Epidermal melanocyte (primary cell): Measurements from ENCODE around the gene IFNL4.
"Not testable (repeated sequence)": the region's sequence is repeated elsewhere in the genome, so short reads cannot be mapped to it uniquely, and the experiment has no call there.

Experiments
- DNase-seq: peaks from one replicate; pipeline ENCODE4 v3.0.0; 2011; ENCODE audit warnings: low spot score; ENCODE audit not compliant: insufficient read length

The IFNL4 gene

DNA sequence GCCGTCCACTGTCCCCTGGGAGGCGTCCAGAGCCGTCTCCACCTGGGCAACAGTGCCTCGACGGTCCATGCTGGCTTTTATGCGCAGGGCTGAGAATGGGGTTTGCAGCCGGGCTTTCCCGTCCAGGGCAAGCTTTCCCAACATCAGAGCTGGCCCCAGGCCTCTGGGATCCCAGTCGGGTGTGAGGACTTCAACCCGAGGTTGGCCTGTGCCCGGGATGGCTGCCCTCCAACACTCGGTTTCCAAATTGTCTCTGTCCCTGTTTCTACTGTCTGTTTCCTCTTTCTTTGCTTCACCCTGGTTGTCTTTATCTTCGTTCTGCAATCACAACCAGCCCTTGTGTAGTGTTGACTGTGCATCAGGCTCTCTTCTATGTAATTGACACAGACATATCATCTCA, at the start of gene IFNL4:
IFNL4 (minus strand) TSS at position 51 of the 400 bp plus-strand sequence.
- DNase-seq = no peak

DNA sequence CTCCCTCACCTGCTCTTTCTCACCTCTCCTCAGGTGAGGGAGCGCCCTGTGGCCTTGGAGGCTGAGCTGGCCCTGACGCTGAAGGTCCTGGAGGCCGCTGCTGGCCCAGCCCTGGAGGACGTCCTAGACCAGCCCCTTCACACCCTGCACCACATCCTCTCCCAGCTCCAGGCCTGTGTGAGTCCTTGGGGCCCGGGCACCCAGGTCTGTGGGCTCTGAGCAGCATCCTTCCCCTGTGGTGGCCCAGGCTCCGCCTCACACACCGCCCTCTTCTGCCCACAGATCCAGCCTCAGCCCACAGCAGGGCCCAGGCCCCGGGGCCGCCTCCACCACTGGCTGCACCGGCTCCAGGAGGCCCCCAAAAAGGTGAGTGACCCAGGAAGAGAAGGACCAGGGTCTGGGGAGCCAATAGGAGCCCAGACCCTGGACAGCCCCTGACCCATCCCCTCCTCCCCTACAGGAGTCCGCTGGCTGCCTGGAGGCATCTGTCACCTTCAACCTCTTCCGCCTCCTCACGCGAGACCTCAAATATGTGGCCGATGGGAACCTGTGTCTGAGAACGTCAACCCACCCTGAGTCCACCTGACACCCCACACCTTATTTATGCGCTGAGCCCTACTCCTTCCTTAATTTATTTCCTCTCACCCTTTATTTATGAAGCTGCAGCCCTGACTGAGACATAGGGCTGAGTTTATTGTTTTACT, 49.4 kb upstream of the IFNL4 start:
- no peak for DNase-seq

DNA sequence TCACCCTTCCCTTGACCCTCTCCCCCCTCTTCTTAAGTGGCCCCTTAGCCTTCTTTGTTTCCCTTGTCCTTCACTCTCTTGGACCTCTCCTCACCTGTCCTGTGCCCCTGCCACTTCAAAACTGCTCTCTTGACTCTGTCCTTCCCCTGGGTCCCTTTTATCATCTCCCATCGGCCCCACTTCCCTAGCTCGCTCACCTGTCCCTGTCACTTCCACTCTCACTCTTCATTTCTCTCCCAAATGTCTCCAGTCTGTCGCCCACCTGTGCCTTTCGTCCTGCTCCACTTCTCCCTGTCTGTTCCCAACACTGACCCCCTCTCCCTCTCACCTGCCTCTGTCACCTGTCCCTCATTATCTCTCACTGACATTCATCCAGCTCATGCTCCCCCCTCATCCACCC, 48.2 kb upstream of the IFNL4 start:
- no peak for DNase-seq

DNA sequence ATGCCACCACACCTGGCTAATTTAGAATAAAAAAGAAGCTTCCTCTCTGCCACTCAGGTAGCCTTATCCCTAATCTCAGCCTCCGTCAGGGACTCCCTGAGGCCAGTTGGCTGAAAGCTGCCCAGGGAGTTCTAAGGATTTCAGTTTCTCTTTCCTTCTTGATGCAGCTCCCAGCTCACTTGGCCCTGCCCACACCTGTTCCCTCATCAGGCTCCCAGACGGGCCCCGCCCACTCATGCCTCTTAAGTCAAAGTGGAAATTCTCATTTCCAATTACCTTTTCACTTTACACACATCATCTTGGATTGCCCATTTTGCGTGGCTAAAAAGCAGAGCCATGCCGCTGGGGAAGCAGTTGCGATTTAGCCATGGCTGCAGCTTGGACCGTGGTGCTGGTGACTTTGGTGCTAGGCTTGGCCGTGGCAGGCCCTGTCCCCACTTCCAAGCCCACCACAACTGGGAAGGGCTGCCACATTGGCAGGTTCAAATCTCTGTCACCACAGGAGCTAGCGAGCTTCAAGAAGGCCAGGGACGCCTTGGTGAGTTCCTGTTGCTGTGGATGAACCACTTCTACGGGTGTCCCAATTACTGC, 47.5 kb upstream of the IFNL4 start, which contains the start of gene IFNL1:
IFNL1 (plus strand) TSS at position 353 of the 591 bp plus-strand sequence; CDS start at position 368, 15 bp downstream.
- no peak for DNase-seq

DNA sequence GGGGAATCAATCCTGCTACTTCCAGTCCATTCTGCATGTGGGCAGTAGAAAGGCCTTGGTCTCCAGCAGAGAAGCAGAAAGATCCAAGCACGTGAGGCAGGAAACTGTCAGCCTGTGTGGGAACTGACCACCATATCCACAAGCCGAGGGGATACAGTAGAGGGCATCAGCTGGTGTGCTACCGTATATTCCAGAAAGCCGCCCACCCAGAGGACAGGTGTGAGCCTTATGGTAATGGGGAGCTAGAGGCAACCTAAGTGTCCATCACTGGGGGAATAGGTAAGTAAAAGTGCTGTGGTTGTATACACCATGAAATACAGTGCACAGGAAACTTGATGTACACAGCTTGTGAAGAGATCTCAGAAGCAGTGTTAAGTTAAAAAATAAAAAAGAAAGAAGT, 44.7 kb upstream of the IFNL4 start:
- DNase-seq = no peak

DNA sequence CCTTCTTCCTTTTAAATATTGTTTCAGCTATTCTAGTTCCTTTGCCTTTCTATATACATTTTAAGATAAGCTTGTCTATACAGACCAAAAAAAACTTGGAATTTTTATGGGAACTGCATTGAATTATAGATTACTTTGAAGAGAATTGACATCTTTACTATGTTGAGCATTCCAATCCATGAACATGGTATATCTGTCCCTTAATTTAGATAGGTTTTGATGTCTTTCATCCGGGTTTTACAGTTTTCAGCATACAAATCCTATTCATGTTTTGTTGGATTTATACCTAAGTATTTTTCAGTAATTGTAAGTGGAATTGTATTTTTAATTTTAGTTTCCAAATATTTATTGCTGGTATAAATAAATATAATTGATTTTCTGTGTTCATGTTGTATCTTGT, 35.4 kb upstream of the IFNL4 start:
- DNase-seq = no peak

DNA sequence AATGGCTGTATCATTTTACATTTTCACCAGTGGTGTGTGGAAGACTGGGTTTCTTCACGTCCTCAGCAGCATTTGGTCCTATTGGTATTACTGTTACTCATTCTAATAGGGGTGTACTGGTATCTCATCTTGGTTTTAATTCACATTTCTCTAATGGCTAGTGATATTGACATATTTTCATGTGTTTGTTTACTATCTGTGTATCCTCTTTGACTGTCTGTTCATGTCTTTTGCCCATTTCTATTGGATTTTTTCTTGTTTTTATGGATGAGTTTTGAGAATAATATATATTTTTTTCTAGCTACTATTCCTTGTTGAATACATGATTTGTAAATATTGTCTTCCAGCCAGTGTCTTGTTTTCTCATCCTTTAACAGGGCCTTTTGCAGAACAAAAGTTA, 33.4 kb upstream of the IFNL4 start:
- DNase-seq = no peak

DNA sequence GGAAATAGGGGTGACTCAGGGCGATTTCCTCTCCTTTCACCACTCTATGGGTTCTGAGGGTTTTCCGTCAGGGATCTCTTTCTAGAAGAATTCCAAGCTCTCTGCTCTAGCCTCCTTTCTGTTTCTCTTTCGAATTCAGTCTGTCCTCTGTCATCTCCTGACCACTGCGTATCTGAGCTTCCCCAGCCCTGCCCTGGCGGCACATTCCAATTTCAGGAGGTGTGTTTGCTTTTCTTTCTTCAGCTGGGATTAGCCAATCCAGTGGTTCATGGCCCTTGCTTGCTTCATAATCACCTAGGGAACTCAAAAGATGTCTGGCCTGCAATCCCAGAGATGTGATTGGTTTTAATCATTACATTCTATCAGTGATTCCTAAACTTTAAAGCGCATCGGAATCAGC, 28.9 kb upstream of the IFNL4 start:
- no peak for DNase-seq

DNA sequence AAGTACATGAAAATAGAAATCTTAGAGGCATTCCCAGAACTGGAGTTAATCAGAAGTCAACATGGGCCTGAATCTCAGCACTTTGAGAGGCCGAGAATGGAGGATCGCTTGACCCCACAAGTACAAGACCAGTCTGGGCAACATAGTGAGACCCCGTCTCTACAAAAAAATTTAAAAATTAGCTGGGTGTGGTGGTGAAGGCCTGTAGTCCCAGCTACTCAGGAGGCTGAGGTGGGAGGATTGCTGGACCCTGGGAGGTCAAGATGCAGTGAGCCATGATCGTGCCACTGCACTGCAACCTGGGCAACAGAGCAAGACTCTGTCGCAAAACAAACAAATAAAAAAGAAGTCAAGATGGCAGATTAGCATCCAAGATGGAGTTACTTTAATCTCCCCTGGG, 28.1 kb upstream of the IFNL4 start:
- no peak for DNase-seq

DNA sequence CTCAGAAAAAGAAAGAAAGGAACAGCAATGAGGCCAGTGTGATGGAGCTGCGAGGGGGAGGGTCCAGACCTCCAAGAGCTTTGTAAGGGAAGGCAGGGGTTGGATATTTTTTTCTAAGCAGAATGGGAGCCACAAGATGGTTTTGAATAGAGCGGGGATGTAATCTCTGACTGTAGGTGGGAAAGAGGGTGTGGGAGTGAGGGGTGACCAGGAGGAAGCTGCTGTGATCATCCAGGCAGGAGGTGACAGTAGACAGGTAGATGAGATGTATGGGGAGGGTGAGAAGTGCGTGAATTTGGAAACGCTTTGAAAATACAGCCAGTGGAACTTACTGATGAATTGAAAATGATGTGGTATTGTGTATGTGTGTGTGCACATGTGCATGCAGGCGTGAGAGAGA, 26.9 kb upstream of the IFNL4 start:
- no peak for DNase-seq

DNA sequence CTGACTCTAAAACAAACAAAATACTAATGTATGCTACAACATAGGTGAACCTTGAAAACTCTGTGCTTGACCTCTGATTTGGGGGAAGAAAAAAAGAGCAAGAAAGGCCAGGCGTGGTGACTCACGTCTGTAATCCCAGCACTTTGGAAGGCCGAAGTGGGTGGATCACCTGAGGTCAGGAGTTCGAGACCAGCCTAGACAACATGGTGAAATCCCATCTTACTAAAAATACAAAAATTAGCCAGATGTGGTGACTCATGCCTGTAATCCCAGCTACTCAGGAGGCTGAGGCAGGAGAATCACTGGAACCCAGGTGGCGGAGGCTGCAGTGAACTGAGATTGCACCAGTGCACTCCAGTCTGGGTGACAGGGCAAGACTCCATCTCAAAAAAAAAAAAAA, 25.2 kb upstream of the IFNL4 start:
- not testable (repeated sequence) for DNase-seq

DNA sequence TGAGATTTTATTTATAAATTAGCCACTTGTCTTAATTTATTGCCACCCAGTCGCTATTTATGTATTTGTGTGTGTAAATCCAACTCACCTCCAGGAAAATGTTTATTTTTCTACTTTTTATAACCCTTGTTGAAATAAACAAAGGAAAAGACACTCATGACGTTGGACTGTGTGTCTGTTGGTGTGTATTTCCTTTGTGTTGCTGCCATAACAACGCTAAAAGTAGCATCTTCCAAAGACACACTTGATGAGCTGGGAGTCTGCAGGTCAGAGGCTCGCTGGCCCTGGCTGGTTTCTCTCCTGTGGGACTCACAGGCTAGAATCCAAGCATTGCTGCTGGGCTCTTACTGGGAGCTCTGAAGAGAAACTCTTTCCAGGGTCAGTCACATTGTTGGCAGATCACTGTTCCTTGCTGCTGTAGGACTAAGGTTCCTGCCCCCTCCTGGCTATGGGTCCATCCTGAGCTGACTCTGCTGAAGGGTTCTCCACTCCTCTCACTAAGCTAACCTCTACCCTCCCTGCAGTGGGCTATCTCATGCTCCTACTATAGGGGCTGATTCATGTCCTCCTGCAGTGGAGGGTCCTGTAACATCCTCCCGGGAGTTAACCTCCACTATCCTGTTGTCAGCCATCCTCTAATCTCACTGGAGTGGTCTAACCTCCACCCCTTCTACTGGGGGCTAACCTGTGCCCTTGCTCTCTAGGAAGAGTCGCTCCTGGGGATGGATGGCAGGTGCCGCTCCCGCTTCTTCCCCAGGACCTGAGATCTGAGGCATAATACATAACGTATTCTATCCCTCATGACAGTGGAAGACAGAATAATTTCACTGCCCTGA, 21.6 kb upstream of the IFNL4 start:
- DNase-seq = no peak

DNA sequence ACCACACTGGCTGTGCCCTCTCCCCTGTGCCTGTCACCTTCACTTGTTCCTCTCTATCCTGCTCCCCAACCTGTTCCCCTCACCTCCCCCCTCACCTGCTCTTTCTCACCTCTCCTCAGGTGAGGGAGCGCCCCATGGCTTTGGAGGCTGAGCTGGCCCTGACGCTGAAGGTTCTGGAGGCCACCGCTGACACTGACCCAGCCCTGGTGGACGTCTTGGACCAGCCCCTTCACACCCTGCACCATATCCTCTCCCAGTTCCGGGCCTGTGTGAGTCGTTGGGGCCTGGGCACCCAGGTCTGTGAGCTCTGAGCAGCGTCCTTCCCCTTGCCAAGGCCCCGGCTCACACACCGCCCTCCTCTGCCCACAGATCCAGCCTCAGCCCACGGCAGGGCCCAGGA, 20.7 kb upstream of the IFNL4 start:
- DNase-seq = not testable (repeated sequence)

DNA sequence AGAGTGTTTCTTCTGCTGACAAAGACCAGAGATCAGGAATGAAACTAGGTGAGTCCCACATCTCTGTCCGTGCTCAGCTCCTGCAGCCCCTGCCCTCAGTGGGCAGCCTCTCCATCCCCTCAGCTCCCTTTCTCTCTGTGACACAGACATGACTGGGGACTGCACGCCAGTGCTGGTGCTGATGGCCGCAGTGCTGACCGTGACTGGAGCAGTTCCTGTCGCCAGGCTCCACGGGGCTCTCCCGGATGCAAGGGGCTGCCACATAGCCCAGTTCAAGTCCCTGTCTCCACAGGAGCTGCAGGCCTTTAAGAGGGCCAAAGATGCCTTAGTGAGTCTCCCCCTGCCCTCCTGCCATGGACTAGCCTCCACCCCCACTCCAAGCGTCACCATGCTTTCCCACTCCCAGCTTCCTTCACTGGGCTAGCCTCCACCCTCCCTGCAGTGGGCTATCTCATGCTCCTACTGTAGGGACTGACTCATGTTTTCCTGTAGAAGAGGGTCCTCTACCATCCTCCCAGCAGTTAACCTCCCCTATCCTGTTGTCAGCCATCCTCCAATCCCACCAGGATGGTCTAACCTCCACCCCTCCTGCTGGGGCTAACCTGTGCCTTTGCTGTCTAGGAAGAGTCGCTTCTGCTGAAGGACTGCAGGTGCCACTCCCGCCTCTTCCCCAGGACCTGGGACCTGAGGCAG, 20.0 kb upstream of the IFNL4 start:
- not testable (repeated sequence) for DNase-seq

DNA sequence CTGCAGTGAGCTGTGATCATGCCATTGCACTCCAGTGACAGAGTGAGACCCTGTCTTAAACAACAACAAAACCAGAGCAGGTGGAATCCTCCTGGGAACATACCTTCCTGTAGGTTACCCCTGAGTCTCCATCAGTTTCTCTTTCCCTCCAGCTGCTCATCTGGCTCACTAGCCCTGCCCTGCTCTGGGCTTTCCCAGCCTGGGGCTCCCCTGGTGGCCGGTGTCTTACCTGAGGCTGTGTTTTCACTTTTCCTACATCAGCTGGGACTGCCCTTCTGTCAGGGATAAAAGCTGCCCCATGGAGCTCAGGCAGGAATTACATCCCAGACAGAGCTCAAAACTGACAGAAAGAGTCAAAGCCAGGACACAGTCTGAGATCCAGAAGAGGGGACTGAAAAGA, 19.4 kb upstream of the IFNL4 start, which contains the start of gene IFNL2:
IFNL2 (plus strand) TSS at position 312 of the 400 bp plus-strand sequence. CDS start 173 bp downstream, outside the sequence.
- not testable (repeated sequence) for DNase-seq

DNA sequence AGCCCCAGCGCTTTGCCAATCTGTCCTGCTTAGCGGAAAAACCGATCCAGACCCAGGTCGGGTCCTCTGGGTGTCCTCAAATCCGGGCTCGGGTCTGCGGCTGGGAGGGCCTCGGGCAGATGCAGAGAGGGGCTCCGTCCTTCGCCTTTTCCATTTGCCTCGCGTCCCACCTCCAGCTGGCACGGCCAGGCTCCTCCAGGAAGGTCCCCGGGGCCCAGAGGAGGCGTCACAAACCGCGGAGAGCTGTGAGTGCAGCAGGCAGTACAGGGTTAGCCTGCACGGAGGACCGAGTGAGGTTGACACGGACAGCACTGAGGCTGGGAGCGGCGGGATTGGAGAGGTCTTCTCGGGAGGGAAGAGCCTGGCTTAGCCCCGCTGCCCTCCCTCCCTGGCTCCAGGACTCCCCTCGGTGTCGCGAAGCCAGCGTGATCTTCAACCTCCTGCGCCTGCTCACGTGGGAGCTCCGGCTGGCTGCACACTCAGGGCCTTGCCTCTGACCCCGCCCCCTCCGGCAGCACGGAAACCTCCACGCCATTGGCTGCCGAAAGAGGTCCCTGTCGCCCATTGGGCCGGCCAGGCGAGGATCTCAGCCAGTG, 16.8 kb upstream of the IFNL4 start:
- DNase-seq = no peak

DNA sequence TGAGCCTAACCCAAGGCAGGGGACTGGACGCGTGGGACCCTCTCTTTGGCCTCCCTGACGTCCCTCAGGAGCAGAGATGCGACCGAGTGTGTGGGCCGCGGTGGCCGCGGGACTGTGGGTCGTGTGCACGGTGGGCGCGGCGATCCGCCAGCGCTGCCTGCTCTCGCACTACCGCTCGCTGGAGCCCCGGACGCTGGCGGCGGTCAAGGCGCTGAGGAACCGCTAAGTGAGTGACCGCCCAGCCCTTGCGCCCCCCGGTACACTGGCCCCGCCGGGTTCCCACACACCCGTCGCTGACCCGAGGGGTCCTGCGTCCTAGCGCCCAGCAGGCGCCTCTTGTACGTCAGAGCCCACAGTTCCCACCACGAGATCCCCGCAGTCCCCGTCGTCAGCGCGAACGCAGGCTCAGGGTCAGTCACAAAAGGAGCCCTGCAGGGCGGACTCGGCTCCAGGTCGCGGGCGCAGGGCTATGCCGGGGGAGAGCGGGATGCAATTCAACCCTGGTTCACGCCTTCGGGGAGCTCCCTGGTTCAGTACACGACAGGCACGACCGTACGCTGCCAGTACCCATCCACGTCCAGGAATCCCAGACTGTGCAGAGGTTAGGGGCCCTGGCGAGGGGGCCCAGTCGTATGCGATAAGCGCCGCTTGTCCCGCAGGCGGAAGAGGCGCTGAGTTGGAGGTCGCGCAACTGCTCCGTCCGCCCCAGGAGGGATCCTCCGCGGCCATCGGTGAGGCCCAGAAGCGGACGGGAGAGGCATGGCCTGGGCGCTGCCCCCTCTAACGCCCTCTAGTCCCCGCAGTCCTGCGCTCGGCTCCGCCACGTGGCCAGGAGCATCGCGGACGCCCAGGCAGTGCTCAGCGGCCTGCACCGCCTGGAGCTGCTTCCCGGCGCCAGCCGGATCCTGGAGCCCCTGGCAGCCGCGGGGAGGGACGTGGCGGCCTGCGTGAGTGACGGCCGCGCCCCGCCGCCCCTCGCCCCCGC, 15.9 kb upstream of the IFNL4 start:
- no peak for DNase-seq

DNA sequence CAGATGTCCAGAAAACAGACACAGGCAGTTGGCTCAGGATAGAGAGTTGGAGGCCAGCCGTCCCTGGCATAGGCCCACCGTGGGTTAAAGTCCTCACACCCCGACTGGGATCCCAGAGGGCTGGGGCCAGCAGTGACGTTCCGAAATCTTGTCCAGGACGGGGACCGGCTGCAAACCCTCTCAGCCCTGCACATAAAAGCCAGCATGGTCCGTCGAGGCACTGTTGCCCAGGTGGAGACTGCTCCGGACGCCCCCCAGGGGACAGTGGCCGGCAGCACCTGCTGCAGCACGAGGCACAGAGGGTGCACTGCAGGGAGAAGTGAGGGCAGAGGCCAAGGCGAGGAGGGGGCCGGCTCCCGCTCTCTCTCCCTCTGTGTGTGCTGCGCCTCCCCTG, 15.3 kb upstream of the IFNL4 start:
- DNase-seq = no peak

DNA sequence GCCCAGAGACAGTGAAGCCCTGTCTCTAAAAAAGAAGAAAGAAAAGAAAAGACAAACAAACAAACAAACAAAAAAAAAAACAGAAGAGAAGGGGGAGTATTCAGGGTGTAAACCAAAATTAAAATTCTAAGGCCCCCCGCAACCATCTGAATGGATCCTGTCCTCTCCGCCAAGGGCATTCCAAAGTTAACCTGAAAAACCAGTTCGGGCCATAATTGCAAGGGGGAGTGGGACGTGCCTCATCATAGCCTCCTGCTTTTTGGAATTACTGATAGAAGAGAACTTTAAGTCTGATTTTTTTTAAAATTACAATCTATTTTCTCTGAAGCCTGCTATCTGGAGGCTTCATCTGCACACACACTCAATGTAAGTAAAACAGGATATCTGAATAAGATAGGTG, 13.8 kb upstream of the IFNL4 start:
- DNase-seq = no peak

DNA sequence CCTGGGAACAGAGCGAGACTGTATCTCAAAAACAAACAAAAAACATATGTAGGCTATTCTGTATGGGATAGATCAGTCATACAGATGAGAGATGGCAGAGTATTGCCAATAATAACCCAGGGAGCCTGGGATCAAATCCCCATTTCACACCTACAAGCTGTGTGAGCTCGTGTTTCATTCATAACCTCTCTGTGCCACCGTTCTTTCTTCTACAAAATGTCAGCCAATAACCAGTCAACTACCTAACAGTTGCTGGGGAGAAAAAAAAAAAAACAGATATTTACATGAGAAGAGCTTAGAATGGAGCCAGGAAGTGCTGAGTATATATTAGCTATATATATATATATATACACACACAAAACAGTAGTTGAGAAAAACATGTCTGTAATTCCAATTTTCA, 13.0 kb upstream of the IFNL4 start:
- no peak for DNase-seq
